Type B pancreatic cell (in vitro differentiated cells): ENCODE measurements around the gene DSCAM. TPM values are rescaled to one million over a fixed set of nuclear protein-coding genes. Genes with fewer than 3 reads are reported as not detected.
A peak's percentile ranks its signal among the peaks of the same experiment; 100 is the strongest.

Source experiments
- DNase-seq: peaks from one replicate; pipeline ENCODE4 v3.0.0; 2021; ENCODE audit warnings: mixed read lengths; ENCODE audit not compliant: unreplicated experiment; ENCODE audit errors: extremely low spot score
- H3K27ac Mint-ChIP-seq: 2 replicates; pipeline ENCODE4 v1.8.0; 2021; ENCODE audit warnings: mild to moderate bottlenecking, mixed read lengths
- H3K27me3 Mint-ChIP-seq: 2 replicates; pipeline ENCODE4 v1.8.0; 2021; ENCODE audit warnings: mixed read lengths
- H3K36me3 Mint-ChIP-seq: 2 replicates; pipeline ENCODE4 v1.8.0; 2021; ENCODE audit warnings: mixed read lengths
- H3K4me1 Mint-ChIP-seq: one replicate; pipeline ENCODE4 v1.8.0; 2021; ENCODE audit warnings: mixed read lengths; ENCODE audit not compliant: unreplicated experiment
- H3K4me3 Mint-ChIP-seq: 2 replicates; pipeline ENCODE4 v1.8.0; 2021; ENCODE audit warnings: mild to moderate bottlenecking, mixed read lengths
- H3K9me3 Mint-ChIP-seq: 2 replicates; pipeline ENCODE4 v1.8.0; 2021; ENCODE audit warnings: mixed read lengths
- CTCF ChIP-seq: fragments of 200-600 bp; sonication (generic); conservative IDR thresholded peaks from 2 replicates; pipeline ENCODE4 v1.5.0; 2021; ENCODE audit warnings: antibody characterized with exemption, mild to moderate bottlenecking
- total RNA-seq: library from RNA; stranded (reverse); gene quantifications from 2 replicates; pipeline ENCODE4 v1.2.1, GENCODE V29; 2021; ENCODE audit warnings: low replicate concordance

Gene DSCAM
- total RNA-seq, 1 donor from 2014 or later = 1.4 TPM

DNA sequence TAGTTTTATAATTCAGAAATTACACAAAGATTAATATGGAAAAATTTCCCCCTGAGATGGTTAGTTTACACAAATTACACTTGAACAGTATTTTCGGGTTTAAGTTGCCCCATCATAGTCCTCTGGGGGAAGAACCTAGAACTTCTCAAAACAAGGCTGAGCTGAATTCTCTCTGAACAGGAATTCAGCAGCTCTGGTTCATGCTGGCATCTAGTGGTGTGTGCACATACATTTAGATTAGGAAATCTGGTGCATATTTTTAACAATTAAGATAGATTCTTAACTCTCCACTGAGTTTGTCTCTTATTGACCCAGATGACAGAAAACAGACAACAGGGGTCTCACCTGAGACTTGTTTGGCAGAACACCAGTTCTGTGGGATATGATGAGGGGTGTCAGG, 410.7 kb downstream of the DSCAM start:
- no peak for DNase-seq
- Mint-ChIP-seq H3K36me3 (no peaks in the 10 kb centered on the region), H3K4me3 (no peak overlapping the region), H3K9me3 (no peaks in the 10 kb centered on the region), H3K27ac (no peak overlapping the region), H3K27me3 (peaks cover 5% of the 10 kb centered on the region), H3K4me1 (no peaks in the 10 kb centered on the region)
- TF ChIP-seq CTCF = no peak

DNA sequence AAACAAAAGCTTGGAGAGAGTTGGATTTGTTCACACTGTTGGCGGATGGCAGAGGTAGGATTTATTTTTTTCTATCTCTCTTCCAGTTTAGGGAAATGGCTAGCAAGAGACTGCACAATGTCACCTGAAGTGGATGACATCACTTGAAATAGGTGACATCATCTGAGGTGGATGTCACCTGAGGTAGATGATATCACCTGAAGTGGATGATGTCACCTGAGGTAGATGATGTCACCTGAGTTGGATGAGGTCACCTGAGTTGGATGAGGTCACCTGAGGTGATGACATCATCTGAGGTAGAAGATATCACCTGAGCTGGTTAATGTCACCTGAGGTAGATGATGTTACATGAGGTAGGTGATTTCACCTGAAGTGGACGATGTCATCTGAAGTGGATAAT, 413.4 kb downstream of the DSCAM start:
- no peaks in the 10 kb centered on the region for H3K4me1 Mint-ChIP-seq
- no peaks in the 10 kb centered on the region for H3K36me3 Mint-ChIP-seq
- no peak for DNase-seq
- H3K27me3 Mint-ChIP-seq = peaks cover 8% of the 10 kb centered on the region
- H3K27ac Mint-ChIP-seq = no peak overlapping the region
- no peaks in the 10 kb centered on the region for H3K9me3 Mint-ChIP-seq
- H3K4me3 Mint-ChIP-seq = no peak overlapping the region
- no peak for TF ChIP-seq CTCF

DNA sequence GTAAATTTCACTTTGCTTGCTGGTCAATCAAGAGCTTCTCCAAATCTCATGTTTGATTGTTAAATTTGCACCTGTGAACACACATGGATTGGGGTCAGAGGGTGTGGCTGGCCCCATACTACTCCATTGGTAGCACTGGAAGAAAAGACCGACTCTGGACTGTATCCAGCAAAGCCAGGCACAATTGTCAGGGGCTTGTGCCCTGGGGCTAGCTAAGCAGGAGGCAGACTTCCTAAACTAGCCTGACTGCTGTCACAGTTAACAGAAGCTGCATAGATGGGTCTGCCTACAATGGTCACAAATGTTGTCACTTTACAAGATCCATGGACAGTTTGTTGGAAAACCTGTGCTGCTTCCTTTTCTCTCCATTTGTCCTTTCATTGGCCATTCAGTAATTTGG, 421.0 kb downstream of the DSCAM start:
- peaks cover 16% of the 10 kb centered on the region for H3K9me3 Mint-ChIP-seq
- TF ChIP-seq CTCF = no peak

DNA sequence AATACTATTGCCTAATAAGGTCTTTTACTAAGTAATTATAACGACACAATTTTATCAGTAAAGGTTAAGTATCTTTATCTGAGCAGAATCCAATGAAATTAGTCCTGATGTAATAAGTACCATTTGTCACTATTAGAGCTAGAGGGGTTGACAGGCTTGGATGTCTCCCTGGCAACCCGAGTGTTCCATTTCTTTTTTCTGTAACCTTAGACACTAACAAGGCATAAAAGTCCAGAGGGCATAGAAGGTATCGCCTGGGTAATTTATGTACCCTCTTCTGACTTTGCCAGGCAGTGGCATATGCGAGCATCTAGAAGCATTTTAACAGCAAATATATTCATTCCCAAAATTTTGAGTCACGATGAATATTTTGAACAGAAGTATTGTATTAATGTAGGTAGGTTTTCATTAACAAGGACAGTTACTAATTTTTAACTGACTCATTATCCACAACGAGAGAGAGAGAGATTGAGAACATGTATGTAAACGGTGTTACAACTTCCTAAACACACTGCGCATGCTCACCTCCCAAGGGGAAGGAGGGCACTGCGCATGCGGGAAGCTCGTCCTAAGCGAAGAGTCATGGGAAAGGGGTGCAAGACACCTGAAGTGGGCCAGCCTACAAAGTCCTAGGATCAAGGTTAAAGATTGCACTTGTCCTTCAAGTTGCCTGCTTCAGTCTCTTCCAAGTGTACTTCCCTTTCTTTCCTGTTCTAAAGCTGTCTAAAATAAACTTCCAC, 423.9 kb downstream of the DSCAM start:
- Mint-ChIP-seq H3K36me3 (peaks cover 3% of the 10 kb centered on the region), H3K4me3 (peak overlapping the region; percentile 37), H3K9me3 (peaks cover 25% of the 10 kb centered on the region), H3K27ac (no peak overlapping the region), H3K4me1 (peaks cover 7% of the 10 kb centered on the region), H3K27me3 (no peaks in the 10 kb centered on the region)
- DNase-seq = no peak
- no peak for TF ChIP-seq CTCF

More for the DNA sequence above, 421.0 kb downstream of the DSCAM start:
- Mint-ChIP-seq H3K4me3 (no peak overlapping the region), H3K27me3 (no peaks in the 10 kb centered on the region), H3K4me1 (peaks cover 7% of the 10 kb centered on the region), H3K36me3 (peaks cover 3% of the 10 kb centered on the region), H3K27ac (no peak overlapping the region)
- no peak for DNase-seq

- H3K27ac Mint-ChIP-seq = no peak overlapping the region
- peaks cover 7% of the 10 kb centered on the region for H3K4me1 Mint-ChIP-seq
- DNase-seq = no peak
- peaks cover 3% of the 10 kb centered on the region for H3K36me3 Mint-ChIP-seq
- peaks cover 26% of the 10 kb centered on the region for H3K9me3 Mint-ChIP-seq
- no peak for TF ChIP-seq CTCF
- H3K4me3 Mint-ChIP-seq = no peak overlapping the region
- no peaks in the 10 kb centered on the region for H3K27me3 Mint-ChIP-seq
Measured at GRCh38 chr21:40421121-40421520, 425.8 kb downstream of the DSCAM start.
